ENCODE results near the gene SAMHD1.

GRCh38 chr20:36951198-36951978, at the start of gene SAMHD1:
- TF ChIP-seq POLR2A (IDR thresholded peaks at IDR 0.05) (peak; percentile 89), CTCF (IDR thresholded peaks at IDR 0.05) (peak in 3 of 4 experiments; percentile 5 to 68 (median 41))

Measured in uterus (tissue), 2 donors.